ENCODE results near the gene SCAMP1. TPM values are rescaled to one million over a fixed set of nuclear protein-coding genes. Genes with fewer than 3 reads are reported as not detected.

The SCAMP1 gene
- total RNA-seq, 1 donor from 2014 or later, result 42.8 TPM

DNA sequence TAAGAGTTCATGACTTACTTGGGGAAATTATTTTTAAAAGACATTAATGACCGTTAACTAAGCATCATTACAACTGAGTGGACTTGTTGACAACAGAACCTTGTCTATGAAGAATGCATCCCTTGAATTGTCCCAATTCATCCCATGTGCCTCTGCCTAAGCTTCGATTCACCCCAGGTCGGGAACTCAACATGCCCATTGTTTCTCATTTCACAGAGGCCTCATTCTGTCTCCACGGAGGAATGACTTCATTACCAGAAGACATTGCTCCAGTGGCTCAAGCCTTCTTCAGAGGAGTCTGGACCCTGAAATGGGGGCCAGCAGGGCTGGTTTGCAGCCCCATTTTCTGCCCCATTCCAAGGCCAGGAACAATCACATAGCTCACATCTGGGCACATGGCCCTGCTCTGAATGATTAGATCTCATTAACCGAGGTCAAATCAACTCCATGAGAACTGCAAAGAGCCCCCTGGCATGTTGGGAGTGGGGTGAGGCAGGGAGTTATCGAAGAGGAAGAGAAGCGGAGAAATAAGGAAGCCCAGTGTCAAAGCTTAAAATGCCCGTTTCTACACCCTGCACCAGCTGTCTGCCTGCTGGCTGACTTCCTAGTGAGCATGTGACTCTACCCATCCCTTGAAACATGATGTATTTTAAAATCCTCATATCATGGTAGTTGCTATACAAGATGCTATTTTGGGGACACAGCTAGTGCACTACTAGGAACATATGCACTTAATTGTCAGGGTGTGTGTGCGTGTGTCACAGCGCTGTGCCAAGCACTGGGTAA is 150.9 kb downstream of the SCAMP1 start:
- Histone ChIP-seq H3K27me3 (ENCODE audit: low read depth) (no peaks in the 10 kb centered on the region), H3K9me3 (no peaks in the 10 kb centered on the region), H3K36me3 (no peaks in the 10 kb centered on the region), H3K27ac (peak overlapping the region; percentile 76), H3K4me3 (peak overlapping the region; percentile 63), H3K4me1 (peaks cover 45% of the 10 kb centered on the region)
- TF ChIP-seq, protein P1, sequence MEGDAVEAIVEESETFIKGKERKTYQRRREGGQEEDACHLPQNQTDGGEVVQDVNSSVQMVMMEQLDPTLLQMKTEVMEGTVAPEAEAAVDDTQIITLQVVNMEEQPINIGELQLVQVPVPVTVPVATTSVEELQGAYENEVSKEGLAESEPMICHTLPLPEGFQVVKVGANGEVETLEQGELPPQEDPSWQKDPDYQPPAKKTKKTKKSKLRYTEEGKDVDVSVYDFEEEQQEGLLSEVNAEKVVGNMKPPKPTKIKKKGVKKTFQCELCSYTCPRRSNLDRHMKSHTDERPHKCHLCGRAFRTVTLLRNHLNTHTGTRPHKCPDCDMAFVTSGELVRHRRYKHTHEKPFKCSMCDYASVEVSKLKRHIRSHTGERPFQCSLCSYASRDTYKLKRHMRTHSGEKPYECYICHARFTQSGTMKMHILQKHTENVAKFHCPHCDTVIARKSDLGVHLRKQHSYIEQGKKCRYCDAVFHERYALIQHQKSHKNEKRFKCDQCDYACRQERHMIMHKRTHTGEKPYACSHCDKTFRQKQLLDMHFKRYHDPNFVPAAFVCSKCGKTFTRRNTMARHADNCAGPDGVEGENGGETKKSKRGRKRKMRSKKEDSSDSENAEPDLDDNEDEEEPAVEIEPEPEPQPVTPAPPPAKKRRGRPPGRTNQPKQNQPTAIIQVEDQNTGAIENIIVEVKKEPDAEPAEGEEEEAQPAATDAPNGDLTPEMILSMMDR (IDR thresholded peaks at IDR 0.05), result no peak
- peak; percentile 63 for DNase-seq
- ATAC-seq, result peak; percentile 39 to 48
- intact Hi-C loops (cut with DNase I), result no loop called here

DNA sequence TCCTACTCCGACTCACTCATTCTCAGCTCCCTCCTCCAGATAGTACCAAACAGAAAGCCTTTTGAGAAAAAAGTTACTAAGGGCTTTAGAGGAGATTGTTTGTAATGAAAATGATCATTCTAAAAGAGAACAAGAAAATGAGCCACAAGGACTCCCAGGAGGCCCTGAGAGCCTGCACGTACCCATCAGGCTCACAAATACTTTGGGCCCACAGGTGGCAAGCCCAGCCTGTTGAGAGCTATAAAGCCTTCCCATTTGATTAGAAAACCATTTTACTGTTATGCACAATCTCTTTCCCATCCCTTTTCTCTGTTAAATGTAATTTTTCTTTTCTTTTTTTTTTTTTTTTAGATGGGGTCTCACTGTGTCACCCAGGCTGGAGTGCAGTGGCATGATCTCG is 152.0 kb downstream of the SCAMP1 start:
- no peaks in the 10 kb centered on the region for H3K36me3 ChIP-seq
- no peaks in the 10 kb centered on the region for H3K27me3 ChIP-seq (ENCODE audit: low read depth)
- H3K4me1 ChIP-seq, result peaks cover 34% of the 10 kb centered on the region
- DNase-seq, result no peak
- no peak overlapping the region for H3K27ac ChIP-seq
- H3K9me3 ChIP-seq, result no peaks in the 10 kb centered on the region
- intact Hi-C loops (cut with DNase I), result no loop called here
- no peak overlapping the region for H3K4me3 ChIP-seq
- ATAC-seq, result no peak
- TF ChIP-seq, protein P1 (IDR thresholded peaks at IDR 0.05), result no peak

DNA sequence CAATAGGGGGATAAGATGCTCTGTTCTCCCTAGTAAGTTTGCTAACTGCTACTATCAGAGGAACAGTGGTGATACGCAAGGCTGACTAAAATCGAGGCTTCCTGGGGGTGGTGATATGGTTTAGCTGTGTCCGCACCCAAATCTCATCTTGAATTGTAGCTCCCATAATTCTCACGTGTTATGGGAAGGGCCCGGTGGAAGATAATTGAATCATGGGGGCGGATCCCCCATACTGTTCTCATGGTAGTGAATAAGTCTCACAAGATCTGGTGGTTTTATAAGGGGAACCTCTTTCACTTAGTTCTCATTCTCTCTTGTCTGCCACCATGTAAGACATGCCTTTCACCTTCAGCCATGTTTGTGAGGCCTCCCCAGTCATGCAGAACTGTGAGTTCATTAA is 153.0 kb downstream of the SCAMP1 start:
- no peaks in the 10 kb centered on the region for H3K36me3 ChIP-seq
- no peak for ATAC-seq
- no peak overlapping the region for H3K27ac ChIP-seq
- no peak overlapping the region for H3K4me3 ChIP-seq
- H3K4me1 ChIP-seq, result peaks cover 39% of the 10 kb centered on the region
- TF ChIP-seq, protein P1 (IDR thresholded peaks at IDR 0.05), result no peak
- no peaks in the 10 kb centered on the region for H3K9me3 ChIP-seq
- H3K27me3 ChIP-seq (ENCODE audit: low read depth), result no peaks in the 10 kb centered on the region
- intact Hi-C loops (cut with DNase I), result no loop called here
- DNase-seq, result no peak

DNA sequence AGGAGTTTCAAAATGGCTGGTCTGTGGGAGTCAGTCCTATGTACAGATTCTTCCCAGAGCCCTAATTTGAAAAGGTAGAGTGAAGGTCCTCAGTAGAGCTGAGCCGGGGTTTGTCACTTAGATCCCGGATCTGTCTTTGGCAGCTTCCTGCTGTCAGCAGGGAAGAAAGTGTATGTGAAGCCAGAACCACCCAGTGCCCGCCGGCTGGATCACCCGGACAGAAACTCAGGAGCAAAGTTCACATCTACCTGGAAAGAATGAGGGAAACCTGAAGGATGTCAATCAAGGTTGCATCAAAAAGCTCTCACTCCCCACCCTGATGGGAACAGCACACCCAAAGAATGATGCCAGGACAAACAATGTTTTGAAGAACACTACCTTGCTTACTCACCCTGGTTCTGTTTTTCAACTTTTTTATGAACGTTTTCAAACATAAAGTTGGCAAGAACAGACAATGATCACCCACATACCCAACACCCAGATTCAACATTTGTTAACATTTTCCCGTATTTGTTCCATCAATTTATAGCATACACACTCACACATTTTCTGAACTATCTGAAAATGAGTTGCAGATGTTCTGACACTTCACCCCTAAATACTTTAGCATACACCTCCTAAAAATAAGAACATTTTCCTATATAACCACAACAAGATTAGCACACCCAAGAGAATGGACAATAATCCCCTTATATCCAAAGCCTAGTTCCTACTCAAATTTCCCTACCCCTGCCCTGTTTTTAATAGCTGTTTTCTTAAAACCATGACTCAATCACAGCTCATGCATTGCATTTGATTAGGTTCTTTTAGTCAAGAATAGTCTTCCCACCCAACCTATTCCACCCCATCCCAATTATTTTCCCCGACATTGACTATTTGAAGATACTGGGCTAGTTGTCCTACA is 154.3 kb downstream of the SCAMP1 start:
- peaks cover 46% of the 10 kb centered on the region for H3K4me1 ChIP-seq
- ATAC-seq, result no peak

DNA sequence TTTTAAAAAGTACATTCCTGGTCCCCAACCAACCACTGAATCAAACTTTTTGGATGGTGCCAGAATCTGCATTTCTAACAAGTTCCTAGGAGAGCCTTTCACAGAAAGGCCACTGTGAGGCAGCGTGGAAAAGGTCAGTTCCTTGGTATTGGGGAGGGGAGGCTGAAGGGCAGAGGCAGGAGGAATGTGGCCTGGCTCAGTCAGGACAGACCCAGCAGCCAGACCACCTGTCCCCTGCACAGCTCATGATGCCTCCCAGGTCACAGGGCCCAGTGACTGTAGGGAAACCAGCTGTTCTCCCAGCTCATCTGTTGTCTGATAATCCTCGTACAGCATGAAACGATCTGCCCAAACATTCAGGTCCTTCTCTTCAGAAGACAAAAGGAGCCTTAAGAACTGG is 155.3 kb downstream of the SCAMP1 start:
- DNase-seq (no peak), ATAC-seq (no peak)
- intact Hi-C loops (cut with DNase I), result no loop called here
- no peaks in the 10 kb centered on the region for H3K36me3 ChIP-seq
- H3K4me1 ChIP-seq, result peaks cover 40% of the 10 kb centered on the region
- H3K4me3 ChIP-seq, result no peak overlapping the region
- H3K27me3 ChIP-seq (ENCODE audit: low read depth), result no peaks in the 10 kb centered on the region
- H3K9me3 ChIP-seq, result no peaks in the 10 kb centered on the region
- no peak overlapping the region for H3K27ac ChIP-seq
- TF ChIP-seq, protein P1 (IDR thresholded peaks at IDR 0.05), result no peak

More for the DNA sequence above, 154.3 kb downstream of the SCAMP1 start:
- Histone ChIP-seq H3K27me3 (ENCODE audit: low read depth) (no peaks in the 10 kb centered on the region), H3K9me3 (no peaks in the 10 kb centered on the region), H3K36me3 (no peaks in the 10 kb centered on the region), H3K4me3 (no peak overlapping the region), H3K27ac (no peak overlapping the region)
- DNase-seq, result no peak
- TF ChIP-seq, protein P1 (IDR thresholded peaks at IDR 0.05), result no peak
- intact Hi-C loops (cut with DNase I), result no loop called here

All from lower lobe of right lung (tissue), 2 donors.